ENCODE results near the gene SMC5. TPM values are rescaled to one million over a fixed set of nuclear protein-coding genes. Genes with fewer than 3 reads are reported as not detected.

SMC5 gene
- 10 to 100 TPM; 23.3 to 49.5 (median 32.3) TPM for total RNA-seq

GRCh38 chr9:70258692-70259511, at the start of gene SMC5:
Gene SMC5 (plus strand): TSS chr9:70258978. CDS start chr9:70259079, 101 bp downstream.
- Histone ChIP-seq H3K27me3 (no peaks in the 10 kb centered on the region), H3K9me3 (no peaks in the 10 kb centered on the region), H3K4me3 (peak within 1 kb of the TSS; percentile 56 to 94 (median 90)), H3K4me1 (peaks cover 0 to 82% (median 26%) of the 10 kb centered on the region in 4 donors), H3K27ac (peak within 1 kb of the TSS; percentile 94 to 98 (median 96)), H3K36me3 (peaks cover 0 to under 1% (median 0%) of the 10 kb centered on the region in 3 donors)
- TF ChIP-seq CTCF (IDR thresholded peaks at IDR 0.05) (peak in 3 of 5 experiments; percentile 7 to 51 (median 26)), POLR2A (IDR thresholded peaks at IDR 0.05) (peak; percentile 93 to 99), EP300 (IDR thresholded peaks at IDR 0.05) (peak; percentile 8 to 98)
- peak; percentile 73 to 75 for DNase-seq (ENCODE audit: low spot score in 2 of 2)
- 0% methylated on average over 60 to 64 of the region's 75 CpGs for WGBS, 2 donors

- Histone ChIP-seq H3K27ac (no peak overlapping the region), H3K27me3 (no peaks in the 10 kb centered on the region), H3K4me3 (no peak overlapping the region), H3K4me1 (no peaks in the 10 kb centered on the region), H3K9me3 (peaks cover 0 to 14% (median 1%) of the 10 kb centered on the region in 4 donors), H3K36me3 (peaks cover 0 to 68% (median 12%) of the 10 kb centered on the region in 3 donors)
- TF ChIP-seq CTCF (IDR thresholded peaks at IDR 0.05) (no peak), POLR2A (IDR thresholded peaks at IDR 0.05) (no peak), EP300 (IDR thresholded peaks at IDR 0.05) (no peak)
- 94 to 96% methylated on average over 16 of the region's 16 CpGs for WGBS, 2 donors
- DNase-seq (ENCODE audit: low spot score in 2 of 2), result no peak
Observed at GRCh38 chr9:70217029-70217428, 41.7 kb upstream of the SMC5 start.

GRCh38 chr9:70218767-70219166, 40.0 kb upstream of the SMC5 start:
- DNase-seq (ENCODE audit: low spot score in 2 of 2), result no peak
- Histone ChIP-seq H3K4me1 (no peaks in the 10 kb centered on the region), H3K27me3 (no peaks in the 10 kb centered on the region), H3K9me3 (peaks cover 0 to 3% (median 0%) of the 10 kb centered on the region in 4 donors), H3K27ac (no peak overlapping the region), H3K4me3 (no peak overlapping the region), H3K36me3 (peaks cover 0 to 54% (median 6%) of the 10 kb centered on the region in 3 donors)
- TF ChIP-seq EP300 (IDR thresholded peaks at IDR 0.05) (no peak), POLR2A (IDR thresholded peaks at IDR 0.05) (no peak), CTCF (IDR thresholded peaks at IDR 0.05) (no peak)
- WGBS, 2 donors, result 33 to 70% methylated on average over 1 of the region's 1 CpG

GRCh38 chr9:70220216-70220615, 38.6 kb upstream of the SMC5 start:
- Histone ChIP-seq H3K4me1 (no peaks in the 10 kb centered on the region), H3K36me3 (peaks cover 0 to 48% (median 0%) of the 10 kb centered on the region in 3 donors), H3K9me3 (peaks cover 0 to 3% (median 0%) of the 10 kb centered on the region in 4 donors), H3K27ac (no peak overlapping the region), H3K4me3 (no peak overlapping the region), H3K27me3 (no peaks in the 10 kb centered on the region)
- no peak for DNase-seq (ENCODE audit: low spot score in 2 of 2)
- TF ChIP-seq CTCF (IDR thresholded peaks at IDR 0.05) (no peak), EP300 (IDR thresholded peaks at IDR 0.05) (no peak), POLR2A (IDR thresholded peaks at IDR 0.05) (no peak)
- 81 to 100% methylated on average over 2 of the region's 2 CpGs for WGBS, 2 donors

- Histone ChIP-seq H3K27ac (no peak overlapping the region), H3K4me3 (no peak overlapping the region), H3K4me1 (no peaks in the 10 kb centered on the region), H3K9me3 (no peaks in the 10 kb centered on the region), H3K36me3 (peaks cover 0 to 27% (median 0%) of the 10 kb centered on the region in 3 donors), H3K27me3 (no peaks in the 10 kb centered on the region)
- WGBS, 2 donors, result 60 to 76% methylated on average over 1 of the region's 1 CpG
- TF ChIP-seq CTCF (IDR thresholded peaks at IDR 0.05), result no peak
- TF ChIP-seq EP300 (IDR thresholded peaks at IDR 0.05), result no peak
- no peak for TF ChIP-seq POLR2A (IDR thresholded peaks at IDR 0.05)
- no peak for DNase-seq (ENCODE audit: low spot score in 2 of 2)
Observed at GRCh38 chr9:70222354-70222753, 36.4 kb upstream of the SMC5 start.
